Measurements from ENCODE around the gene NRXN3.

Gene NRXN3

GRCh38 chr14:79809849-79810612, 1639.9 kb downstream of the NRXN3 start:
- peak; percentile 8 for DNase-seq

- no peak for DNase-seq
Observed at GRCh38 chr14:79820866-79821535, 1650.8 kb downstream of the NRXN3 start.

- DNase-seq: no peak
Observed at GRCh38 chr14:79822034-79822433, 1651.9 kb downstream of the NRXN3 start.

- no peak for DNase-seq
Observed at GRCh38 chr14:79825046-79825521, 1654.9 kb downstream of the NRXN3 start.

- DNase-seq: no peak
Observed at GRCh38 chr14:79826362-79826761, 1656.2 kb downstream of the NRXN3 start.

GRCh38 chr14:79829405-79830166, 1659.4 kb downstream of the NRXN3 start:
- no peak for DNase-seq

- no peak for DNase-seq
Observed at GRCh38 chr14:79831195-79831892, 1661.2 kb downstream of the NRXN3 start.

GRCh38 chr14:79833781-79834180, 1663.6 kb downstream of the NRXN3 start:
- DNase-seq: no peak

GRCh38 chr14:79834868-79835267, 1664.7 kb downstream of the NRXN3 start:
- peak; percentile 74 for DNase-seq

GRCh38 chr14:79836577-79836976, 1666.4 kb downstream of the NRXN3 start:
- DNase-seq: no peak

GRCh38 chr14:79837699-79838098, 1667.5 kb downstream of the NRXN3 start:
- DNase-seq: no peak

- no peak for DNase-seq
Observed at GRCh38 chr14:79840103-79840502, 1669.9 kb downstream of the NRXN3 start.

GRCh38 chr14:79840831-79841230, 1670.7 kb downstream of the NRXN3 start:
- no peak for DNase-seq

GRCh38 chr14:79841433-79841832, 1671.3 kb downstream of the NRXN3 start:
- DNase-seq: no peak

GRCh38 chr14:79842270-79842669, 1672.1 kb downstream of the NRXN3 start:
- no peak for DNase-seq

- no peak for DNase-seq
Observed at GRCh38 chr14:79852950-79853744, 1683.0 kb downstream of the NRXN3 start.

GRCh38 chr14:79855789-79856188, 1685.6 kb downstream of the NRXN3 start:
- DNase-seq: no peak

GRCh38 chr14:79856381-79856780, 1686.2 kb downstream of the NRXN3 start:
- DNase-seq: no peak

- no peak for DNase-seq
Observed at GRCh38 chr14:79861111-79861510, 1690.9 kb downstream of the NRXN3 start.

- no peak for DNase-seq
Observed at GRCh38 chr14:79862045-79862444, 1691.9 kb downstream of the NRXN3 start.

GRCh38 chr14:79871136-79871535, 1701.0 kb downstream of the NRXN3 start:
- DNase-seq: no peak

GRCh38 chr14:79878229-79878628, 1708.1 kb downstream of the NRXN3 start:
- no peak for DNase-seq
